ENCODE measurements around the gene CKB.

CKB gene

DNA sequence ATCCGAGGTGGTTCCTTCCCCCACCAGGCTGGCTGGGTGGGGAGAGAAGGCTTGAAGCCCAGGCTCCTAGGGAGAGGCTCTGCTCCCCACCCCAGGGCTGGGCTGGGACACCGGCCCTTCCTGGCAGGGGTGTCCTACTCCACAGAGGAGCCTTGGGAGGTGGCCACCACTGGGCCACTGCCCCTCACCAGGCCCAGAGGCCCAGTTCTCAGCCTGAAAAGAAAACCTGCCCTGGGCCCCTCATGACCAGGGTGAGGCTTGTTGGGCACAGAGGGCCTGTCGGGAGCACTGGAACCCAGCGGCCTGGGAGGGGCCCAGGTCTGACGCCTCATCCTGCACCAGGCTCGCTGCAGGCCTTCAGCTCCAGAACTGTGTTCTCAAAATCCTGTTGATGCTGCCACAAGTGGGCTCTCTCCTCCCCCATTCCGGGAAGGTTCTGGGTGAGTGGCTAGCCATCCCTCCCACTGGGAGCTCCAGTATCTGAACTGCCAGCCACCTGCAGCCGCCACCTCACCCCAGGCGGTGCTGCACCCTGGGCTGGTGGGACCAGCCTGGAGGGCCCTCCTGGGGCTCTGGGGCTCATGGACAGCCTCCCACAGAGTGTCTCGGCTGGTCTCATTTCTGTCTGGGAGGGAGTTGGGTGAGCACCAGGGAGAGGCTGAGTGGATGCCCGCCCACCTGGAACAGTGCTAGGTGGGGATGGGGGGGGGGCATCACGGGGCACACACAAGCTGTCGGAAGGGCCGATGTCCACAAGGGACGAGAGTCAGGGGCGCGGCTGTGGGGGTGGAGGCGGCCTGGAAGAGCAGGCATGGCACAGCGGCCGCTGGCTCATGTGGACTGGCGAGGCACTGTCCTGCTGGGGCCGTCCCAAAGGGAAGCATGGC, 28.1 kb upstream of the CKB start:
- no peak for ATAC-seq
- TF ChIP-seq ISL1 (CRISPR knock-in tag; IDR thresholded peaks at IDR 0.05) (no peak), ARNTL (CRISPR knock-in tag; IDR thresholded peaks at IDR 0.05; ENCODE audit: borderline replicate concordance, low read depth) (no peak), ZFP3 (CRISPR knock-in tag; IDR thresholded peaks at IDR 0.05) (no peak)
- TF ChIP-seq, protein P1, sequence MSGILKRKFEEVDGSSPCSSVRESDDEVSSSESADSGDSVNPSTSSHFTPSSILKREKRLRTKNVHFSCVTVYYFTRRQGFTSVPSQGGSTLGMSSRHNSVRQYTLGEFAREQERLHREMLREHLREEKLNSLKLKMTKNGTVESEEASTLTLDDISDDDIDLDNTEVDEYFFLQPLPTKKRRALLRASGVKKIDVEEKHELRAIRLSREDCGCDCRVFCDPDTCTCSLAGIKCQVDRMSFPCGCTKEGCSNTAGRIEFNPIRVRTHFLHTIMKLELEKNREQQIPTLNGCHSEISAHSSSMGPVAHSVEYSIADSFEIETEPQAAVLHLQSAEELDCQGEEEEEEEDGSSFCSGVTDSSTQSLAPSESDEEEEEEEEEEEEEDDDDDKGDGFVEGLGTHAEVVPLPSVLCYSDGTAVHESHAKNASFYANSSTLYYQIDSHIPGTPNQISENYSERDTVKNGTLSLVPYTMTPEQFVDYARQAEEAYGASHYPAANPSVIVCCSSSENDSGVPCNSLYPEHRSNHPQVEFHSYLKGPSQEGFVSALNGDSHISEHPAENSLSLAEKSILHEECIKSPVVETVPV (CRISPR knock-in tag; IDR thresholded peaks at IDR 0.05): no peak

DNA sequence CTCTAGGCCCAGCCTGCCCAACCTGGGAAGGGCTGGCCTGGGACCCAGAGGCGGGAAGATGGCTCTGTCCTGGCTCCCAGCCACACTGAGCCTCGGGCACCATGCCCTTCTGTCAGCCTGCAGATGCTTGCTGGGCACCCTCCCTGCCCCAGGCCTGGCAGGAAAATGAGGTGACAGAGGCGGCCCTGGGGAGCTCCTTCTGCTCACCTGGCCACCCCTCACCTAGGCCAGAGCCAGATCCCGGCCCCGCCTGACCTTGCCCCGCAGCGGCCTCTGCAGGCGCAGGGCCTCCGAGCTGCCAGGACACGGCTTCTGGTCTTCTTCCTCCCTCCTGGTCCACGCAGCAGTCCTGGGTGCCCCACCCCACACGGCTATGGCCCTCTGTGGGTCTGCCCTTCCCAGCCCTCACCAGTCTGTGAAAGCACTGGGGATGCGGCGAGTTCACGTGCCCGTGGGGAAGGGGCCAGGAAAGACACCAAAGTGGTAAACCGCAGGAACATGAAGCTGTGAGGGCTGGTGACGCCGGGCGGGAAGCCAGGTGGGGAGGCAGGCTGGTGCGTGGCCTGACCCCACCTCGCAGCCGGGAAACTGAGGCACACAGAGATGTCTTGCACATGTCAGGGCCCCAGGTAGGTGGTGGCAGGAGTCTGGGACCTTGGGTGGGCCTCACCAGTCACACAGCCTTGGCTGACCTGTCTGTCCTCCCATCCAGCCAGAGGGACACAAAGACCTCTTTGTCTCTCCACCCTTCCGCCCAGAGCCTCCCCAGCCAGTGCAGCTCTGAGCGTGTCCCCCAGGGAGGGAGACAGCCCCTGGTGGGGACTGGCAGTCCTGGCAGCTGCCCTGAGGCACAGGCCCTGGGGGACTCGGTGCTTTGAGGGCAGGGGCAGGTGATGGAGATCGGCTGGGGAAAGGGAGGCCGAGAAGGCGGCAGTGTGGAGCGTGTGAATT, 27.0 kb upstream of the CKB start:
- no peak for TF ChIP-seq TCF4 (CRISPR knock-in tag; IDR thresholded peaks at IDR 0.05; ENCODE audit: borderline replicate concordance)
- TF ChIP-seq RARB (CRISPR knock-in tag; IDR thresholded peaks at IDR 0.05): no peak
- ATAC-seq: no peak

DNA sequence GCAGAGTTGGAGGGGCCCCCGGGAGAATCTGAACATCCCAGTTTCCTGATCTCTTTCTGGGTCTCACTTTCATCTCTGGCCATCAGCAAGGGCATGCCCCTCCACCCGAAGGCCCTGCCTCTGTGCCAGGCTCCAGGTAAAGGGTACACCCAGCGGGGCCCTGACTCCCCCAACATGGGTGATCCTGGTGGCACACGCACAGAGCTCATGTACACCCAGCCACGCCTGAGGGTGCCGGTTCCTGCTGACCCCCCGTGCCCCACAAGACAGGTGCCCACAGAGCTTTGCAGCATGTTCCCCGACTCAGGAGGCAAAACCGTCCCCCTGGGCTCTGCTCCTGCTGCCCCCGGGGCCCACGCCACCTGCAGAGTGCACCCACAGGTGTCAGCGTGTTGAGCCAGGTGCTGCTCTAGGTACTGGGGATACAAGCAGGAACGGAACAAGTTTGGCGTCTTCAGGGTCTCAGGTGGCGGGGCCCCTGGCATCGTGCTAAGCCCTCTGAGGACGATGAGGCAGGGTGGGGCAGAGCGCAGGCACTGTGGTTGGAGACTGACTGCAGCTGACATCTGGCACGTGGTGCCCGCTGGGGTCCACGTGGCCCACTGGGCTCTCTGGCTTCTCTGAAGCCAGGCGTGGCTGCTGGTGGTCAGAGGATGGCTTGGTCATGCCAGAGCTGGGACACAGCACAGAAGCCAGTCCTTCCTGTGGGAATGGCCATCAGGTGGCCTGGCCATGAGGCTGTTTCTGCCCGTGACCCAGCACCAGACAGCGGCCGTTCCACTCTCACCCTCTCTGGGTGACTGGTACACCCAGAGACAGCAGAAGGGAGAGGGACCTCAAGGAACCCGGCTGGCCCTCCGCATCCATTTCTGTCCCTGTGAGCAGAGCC, 26.1 kb upstream of the CKB start:
- TF ChIP-seq, protein P2, sequence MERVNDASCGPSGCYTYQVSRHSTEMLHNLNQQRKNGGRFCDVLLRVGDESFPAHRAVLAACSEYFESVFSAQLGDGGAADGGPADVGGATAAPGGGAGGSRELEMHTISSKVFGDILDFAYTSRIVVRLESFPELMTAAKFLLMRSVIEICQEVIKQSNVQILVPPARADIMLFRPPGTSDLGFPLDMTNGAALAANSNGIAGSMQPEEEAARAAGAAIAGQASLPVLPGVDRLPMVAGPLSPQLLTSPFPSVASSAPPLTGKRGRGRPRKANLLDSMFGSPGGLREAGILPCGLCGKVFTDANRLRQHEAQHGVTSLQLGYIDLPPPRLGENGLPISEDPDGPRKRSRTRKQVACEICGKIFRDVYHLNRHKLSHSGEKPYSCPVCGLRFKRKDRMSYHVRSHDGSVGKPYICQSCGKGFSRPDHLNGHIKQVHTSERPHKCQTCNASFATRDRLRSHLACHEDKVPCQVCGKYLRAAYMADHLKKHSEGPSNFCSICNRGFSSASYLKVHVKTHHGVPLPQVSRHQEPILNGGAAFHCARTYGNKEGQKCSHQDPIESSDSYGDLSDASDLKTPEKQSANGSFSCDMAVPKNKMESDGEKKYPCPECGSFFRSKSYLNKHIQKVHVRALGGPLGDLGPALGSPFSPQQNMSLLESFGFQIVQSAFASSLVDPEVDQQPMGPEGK (CRISPR knock-in tag; IDR thresholded peaks at IDR 0.05; ENCODE audit: borderline replicate concordance): no peak
- TF ChIP-seq TOX (CRISPR knock-in tag; IDR thresholded peaks at IDR 0.05; ENCODE audit: borderline replicate concordance): no peak
- no peak for TF ChIP-seq RARB (CRISPR knock-in tag; IDR thresholded peaks at IDR 0.05)
- TF ChIP-seq OSR1 (CRISPR knock-in tag; IDR thresholded peaks at IDR 0.05): no peak
- TF ChIP-seq, protein P1 (CRISPR knock-in tag; IDR thresholded peaks at IDR 0.05): no peak
- no peak for TF ChIP-seq ZNF70 (CRISPR knock-in tag; IDR thresholded peaks at IDR 0.05)
- TF ChIP-seq CSDC2 (CRISPR knock-in tag; IDR thresholded peaks at IDR 0.05): no peak
- no peak for TF ChIP-seq ZNF8 (CRISPR knock-in tag; IDR thresholded peaks at IDR 0.05)
- ATAC-seq: no peak

DNA sequence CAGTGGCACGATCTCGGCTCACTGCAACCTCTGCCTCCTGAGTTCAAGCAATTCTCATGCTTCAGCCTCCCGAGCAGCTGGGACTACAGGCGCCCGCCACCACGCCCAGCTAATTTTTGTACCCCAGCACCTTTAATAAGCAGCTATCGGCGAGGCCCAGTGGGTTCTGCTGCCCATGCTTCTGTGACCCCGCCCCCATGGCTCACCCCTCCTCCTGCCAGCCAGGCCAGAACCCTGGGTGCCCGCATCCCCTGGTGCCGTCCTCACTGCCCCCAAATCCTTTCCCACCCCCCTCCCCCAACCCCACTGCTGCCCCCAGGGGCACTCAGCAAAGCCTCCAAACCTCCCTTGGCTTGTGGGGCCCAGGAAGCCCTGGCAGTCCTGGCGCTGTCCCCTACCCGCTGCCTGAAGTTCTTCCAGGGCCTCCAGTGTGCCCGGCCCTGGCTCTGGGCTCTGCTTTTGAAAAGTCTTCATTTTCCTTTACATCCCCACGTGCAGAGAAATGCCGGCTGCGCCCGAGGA, 25.4 kb upstream of the CKB start:
- ATAC-seq: no peak
- TF ChIP-seq ZC3H10 (CRISPR knock-in tag; IDR thresholded peaks at IDR 0.05): no peak
- no peak for TF ChIP-seq TOX (CRISPR knock-in tag; IDR thresholded peaks at IDR 0.05; ENCODE audit: borderline replicate concordance)
- TF ChIP-seq ZFP30 (CRISPR knock-in tag; IDR thresholded peaks at IDR 0.05): no peak
- no peak for TF ChIP-seq ZFP3 (CRISPR knock-in tag; IDR thresholded peaks at IDR 0.05)
- no peak for TF ChIP-seq ZNF70 (CRISPR knock-in tag; IDR thresholded peaks at IDR 0.05)
- no peak for TF ChIP-seq ESRRG (CRISPR knock-in tag; IDR thresholded peaks at IDR 0.05)
- no peak for TF ChIP-seq ARNTL (CRISPR knock-in tag; IDR thresholded peaks at IDR 0.05; ENCODE audit: borderline replicate concordance, low read depth)
- TF ChIP-seq ISL1 (CRISPR knock-in tag; IDR thresholded peaks at IDR 0.05): no peak
- no peak for TF ChIP-seq BACH2 (CRISPR knock-in tag; IDR thresholded peaks at IDR 0.05; ENCODE audit: borderline replicate concordance)

DNA sequence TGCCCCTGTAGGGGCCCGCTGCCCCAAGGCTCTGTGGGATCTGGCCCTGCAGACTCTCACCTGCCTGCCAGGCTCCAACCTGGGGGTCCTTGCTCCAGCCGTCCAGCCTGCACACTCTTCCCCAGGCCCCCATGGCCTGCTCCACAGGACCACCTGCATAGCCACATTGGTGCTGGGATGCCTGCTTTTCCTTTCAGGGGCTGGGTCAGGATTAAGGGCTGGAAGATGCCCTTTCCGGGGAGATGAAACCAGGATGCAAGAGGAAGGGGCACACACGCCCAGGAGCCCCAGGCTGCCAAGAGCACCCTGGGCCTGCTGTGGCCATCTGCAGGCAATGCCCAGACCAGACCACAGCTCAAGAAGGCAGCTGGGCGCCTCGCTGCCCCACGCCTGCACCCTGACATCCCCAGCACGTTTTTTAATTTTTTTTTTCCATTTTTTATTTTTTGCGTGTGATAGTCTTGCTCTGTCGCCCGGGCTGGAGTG, 24.9 kb upstream of the CKB start:
- no peak for ATAC-seq
- no peak for TF ChIP-seq ZNF565 (CRISPR knock-in tag; conservative IDR thresholded peaks at IDR 0.05; ENCODE audit: low read depth)

Data from SK-N-SH treated with all-trans-retinoic acid at 6 μM for 48 hours (cell line).